M059J (cell line): ENCODE measurements around the gene LTF. TPM values are rescaled to one million over a fixed set of nuclear protein-coding genes. Genes with fewer than 3 reads are reported as not detected.
A peak's percentile ranks its signal among the peaks of the same experiment; 100 is the strongest.
"Not testable (repeated sequence)": the region's sequence is repeated elsewhere in the genome, so short reads cannot be mapped to it uniquely, and the experiment has no call there.

Experiments
- DNase-seq: peaks from one replicate; pipeline ENCODE4 v3.0.0-alpha.2; 2012; ENCODE audit warnings: low read depth
- total RNA-seq: library from RNA; depleted of rRNA; stranded (reverse); fragments of >200 nt; shearing (Covaris generic); gene quantifications from 2 replicates; pipeline ENCODE4 v1.2.3, GENCODE V29; 2014

Gene LTF
- total RNA-seq, 1 experiment from 2014 or later = 0.52 TPM

DNA sequence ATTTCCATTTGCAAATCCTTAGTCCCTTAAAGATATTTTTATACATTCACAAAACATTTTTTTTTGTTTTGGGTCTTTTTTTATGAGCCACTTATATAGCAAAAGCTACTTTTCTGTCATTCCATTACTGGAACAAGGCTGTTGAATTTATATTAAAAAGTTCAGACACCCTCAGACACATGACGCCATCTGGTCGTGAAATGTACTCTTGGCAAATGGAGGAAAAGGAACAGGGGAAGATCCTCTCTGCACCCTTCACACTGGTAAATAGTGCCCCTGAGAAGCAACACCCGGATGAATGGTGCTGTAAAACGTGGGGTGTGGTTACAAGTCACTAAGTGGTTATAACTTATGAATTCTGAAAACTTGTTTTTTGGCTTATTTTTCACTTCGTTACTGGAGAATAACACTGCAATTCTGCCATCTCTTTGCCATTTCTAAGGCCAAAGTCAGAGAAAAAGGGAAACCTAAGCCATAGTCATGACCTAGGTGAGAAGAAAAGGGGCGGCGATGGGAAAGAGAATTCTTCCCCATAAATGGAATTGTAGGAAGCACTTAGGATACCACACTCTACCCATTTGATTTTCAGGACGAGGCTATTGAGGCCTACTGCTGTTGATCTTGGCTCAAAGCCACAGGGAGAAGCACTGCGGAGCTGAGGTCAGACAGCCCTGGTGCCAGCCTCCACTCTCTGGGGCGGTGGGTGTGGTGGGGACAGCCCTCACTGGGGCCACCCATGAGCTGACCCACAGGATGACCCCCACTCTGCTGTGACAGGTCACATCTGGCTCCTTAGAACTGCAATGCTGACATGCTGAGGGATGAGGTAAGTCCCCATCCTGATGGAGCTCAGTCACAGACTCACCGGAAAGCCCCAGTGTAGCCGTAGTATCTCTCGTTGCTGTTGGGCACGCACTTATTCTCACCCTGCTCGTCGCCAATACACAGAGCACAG lies 21.9 kb downstream of the LTF start:
- no peak for DNase-seq

DNA sequence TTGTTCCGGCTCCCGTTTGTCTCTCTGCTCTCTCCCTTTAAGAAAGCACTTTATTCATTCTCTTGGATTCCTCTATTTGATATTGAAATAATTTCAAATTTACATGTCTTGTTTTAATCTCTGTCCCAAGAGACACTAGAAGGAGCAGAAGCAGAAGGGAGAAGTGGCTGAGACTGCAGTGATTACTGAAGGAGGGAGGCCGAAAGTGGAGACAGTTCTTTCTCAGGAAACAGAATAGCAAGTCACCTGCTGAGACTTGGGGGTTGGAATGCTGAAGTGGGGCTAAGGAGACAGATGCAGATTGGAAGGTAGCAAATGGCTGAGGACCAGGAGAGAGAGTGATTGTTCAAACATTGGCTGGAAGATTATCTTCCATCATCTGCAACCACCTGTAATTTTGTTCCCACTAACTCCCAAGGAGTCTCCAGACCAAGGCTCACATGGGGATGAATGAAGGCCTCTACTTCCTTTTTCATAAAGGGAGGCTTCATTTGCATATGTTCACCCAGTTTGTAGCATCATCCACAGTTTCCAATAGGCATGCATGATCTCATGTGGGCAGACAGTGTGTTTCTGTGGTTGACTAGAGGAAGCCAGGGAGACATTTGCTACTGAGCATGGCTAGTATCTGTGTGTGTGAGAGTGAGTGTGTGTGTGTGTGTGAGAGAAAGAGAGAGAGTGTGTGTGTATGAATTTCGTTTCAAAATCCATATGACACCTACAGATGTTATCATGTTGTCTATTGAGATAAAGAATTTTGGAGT lies 24.0 kb downstream of the LTF start:
- DNase-seq = no peak

DNA sequence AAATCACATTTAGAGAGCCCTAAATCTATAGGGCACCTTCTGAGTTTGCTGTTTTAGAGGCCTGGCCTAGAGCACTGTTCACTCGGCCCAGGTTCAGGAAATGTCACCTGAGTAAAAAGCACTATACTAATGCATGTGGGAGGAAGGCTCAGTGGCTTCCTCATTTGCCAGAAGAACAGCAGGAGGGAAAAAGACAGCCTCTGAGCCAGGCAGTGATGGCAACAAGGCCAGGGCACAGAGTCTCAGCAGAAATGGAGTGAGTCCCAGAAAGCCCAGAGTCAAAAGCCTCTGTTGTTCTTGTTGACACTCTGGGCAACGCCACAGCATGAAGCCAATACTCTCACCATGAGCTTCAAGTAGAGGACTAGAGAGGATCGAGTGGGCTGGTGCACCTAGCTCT lies 25.9 kb downstream of the LTF start:
- no peak for DNase-seq

DNA sequence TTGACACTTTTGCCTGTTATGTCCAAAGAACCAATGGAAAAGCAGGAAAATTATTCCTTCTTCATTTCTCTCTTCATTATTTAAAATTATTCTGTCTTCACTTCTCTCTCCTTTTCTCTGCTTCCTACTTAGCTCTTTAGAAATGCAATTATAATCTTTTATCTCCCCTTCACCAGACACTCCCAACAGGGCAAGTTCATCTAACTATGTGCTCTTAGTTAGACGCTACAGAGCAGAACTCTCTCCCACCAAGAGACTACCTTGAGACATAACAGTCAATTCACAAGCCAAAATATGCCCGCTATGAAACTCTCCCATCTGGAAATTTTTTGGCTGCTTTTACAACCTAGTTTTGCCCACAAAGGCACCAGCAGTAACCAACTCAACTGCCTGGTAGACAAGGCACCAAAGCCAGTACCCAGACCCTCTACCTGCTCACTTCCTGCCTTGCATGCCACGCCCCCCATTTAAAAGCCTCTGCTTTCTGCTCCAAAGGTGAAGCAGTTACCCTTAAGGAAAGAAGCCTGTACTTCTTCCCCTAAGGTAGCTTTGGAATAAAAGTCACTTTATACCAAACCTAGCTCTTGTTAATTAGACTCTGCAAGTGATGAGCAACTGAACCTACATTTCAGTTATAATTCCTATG lies 29.5 kb downstream of the LTF start:
- DNase-seq = no peak

GRCh38 chr3:46433841-46434240 lies 30.9 kb downstream of the LTF start:
- DNase-seq = no peak

DNA sequence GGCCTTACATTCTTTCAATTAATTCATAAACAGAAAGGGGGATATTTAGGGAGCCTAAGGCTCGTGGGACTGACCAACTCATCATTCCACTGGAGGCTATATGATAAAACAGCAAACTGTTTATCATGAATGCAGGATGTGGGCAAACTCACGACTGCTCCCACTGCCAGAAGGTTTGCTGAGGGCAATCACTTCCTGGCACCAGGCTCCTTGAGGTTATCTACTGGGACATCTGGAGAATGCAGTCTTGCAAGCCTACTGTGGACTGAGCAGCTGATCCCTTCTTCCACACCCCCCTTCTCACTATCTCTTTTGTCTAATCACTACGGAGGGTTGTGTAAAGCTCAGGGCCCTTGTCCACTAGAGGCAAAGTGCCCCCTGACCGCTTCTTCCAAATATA lies 31.6 kb downstream of the LTF start:
- DNase-seq = peak; percentile 29

DNA sequence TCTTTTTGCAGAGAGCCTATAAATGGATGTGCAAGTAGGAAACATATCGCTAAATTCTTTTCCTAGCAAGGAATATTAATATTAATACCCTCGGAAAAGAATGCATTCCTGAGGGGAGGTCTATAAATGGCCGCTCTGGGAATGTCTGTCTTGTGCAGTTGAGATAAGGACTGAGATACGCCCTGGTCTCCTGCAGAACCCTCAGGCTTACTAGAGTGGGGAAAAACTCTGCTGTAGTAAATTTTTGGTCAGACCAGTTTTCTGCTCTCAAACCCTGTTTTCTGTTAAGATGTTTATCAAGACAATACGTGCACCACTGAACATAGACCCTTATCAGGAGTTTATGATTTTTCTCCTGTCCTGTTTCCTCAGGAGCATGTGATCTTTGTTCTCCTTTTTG lies 32.8 kb downstream of the LTF start:
- not testable (repeated sequence) for DNase-seq

GRCh38 chr3:46430879-46431278 lies 33.8 kb downstream of the LTF start:
- DNase-seq = not testable (repeated sequence)

- no peak for DNase-seq
Observed at GRCh38 chr3:46429671-46430070, 35.0 kb downstream of the LTF start.

GRCh38 chr3:46429250-46429649 lies 35.5 kb downstream of the LTF start:
- DNase-seq = no peak

DNA sequence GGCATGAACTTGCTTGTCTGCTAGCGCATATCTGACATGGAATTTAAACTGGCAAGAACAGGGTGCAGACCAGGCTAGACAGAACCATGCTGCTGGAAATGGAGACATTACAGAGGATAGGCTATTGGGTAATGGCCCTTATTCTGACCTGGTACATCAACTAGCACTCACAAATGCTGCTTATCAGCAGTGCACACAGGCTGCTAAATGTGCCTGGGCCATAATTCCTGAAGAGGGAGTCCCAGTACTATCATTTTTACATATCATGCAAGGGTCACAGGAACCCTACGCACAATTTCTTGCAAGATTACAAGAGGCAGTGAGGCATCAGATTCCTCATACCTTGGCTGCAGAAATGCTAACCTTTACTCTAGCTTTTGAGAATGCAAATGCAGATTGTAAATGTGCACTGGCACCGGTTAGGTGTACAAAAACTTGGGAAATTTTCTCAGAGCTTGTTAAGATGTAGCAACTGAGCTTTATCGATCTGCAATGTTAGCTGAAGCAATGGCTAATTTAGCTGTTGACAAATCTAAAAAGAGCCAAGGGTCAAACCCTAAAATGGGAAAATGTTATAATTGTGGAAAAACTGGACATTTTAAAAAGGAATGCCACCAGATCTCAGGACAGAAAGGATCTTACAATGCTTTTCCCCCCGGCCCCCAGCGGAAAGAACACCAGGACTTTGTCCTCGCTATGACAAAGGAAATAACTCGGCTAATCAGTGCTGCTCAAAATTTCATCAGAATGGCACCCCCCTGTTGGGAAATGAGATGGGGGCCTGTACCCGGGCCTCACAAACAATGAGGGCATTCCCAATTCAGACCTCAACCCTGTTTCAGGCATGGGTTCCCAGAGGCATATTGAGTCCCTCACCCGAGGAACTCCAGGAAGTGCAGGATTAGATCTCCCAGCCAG lies 36.5 kb downstream of the LTF start:
- peak; percentile 46 for DNase-seq

GRCh38 chr3:46427404-46427803 lies 37.3 kb downstream of the LTF start:
- DNase-seq = not testable (repeated sequence)

GRCh38 chr3:46426476-46426875 lies 38.2 kb downstream of the LTF start:
- DNase-seq = peak; percentile 67

- DNase-seq = peak; percentile 78
Observed at GRCh38 chr3:46423588-46423987, 41.1 kb downstream of the LTF start.

DNA sequence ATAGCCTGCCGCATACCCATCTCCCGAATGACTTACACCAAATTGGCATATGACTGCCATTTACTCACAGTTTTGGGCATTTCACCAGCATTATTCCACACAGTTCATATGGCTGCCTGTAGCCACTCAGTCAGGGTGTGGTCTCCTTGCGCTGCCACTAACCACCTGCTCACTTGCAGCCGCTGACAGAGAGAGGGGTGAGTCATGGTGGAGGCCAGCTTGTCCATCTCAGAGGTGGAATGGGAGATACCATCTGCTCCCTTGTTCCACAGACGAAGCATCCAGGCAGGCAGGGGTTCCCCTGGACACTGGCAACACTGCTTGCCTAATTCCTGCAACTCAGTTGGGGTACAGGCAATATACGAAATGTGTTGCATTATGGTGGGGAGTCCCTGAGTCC lies 42.1 kb downstream of the LTF start:
- DNase-seq = peak; percentile 87

GRCh38 chr3:46420931-46421330 lies 43.8 kb downstream of the LTF start:
- no peak for DNase-seq

GRCh38 chr3:46419816-46420215 lies 44.9 kb downstream of the LTF start:
- DNase-seq = no peak

DNA sequence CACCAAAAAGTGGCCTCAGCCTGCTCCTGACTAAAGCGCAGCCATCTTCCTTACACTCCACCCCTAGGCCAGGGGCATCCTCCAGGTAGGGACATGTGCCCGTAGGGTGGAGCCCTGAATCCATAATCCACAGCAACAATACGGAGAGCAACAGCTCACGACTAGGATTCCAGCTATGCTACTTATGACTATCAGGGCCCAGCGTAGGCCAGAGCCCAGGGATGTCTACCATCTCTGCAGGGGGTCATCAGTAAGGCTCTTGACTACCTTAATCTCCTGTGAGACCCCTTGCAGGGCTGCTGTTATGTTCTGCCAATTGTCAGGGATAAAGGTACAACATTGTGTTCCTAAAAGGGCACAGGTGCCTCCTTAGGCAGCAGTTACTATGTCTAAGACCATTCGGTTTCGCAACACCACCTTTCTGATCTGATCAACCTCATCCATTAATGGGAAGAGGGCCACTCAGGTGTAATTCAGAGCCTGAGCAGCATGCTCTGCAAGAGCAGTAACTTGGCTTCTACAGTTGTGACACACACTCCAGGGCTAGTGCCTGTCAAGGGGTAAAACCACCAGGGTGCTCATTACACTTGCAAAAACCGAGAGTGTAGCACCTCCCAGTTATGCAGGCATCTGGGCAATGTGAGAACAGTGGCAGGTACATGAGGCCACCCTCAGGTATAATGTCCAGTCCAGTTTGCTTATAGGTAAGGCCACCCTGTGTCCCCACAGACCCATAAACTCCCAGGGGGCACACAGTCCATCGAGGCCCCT lies 46.7 kb downstream of the LTF start:
- DNase-seq = no peak

GRCh38 chr3:46416811-46417510 lies 47.7 kb downstream of the LTF start:
- no peak for DNase-seq
